ENCODE data around the gene TSSK2.
"Not testable (repeated sequence)": the region's sequence is repeated elsewhere in the genome, so short reads cannot be mapped to it uniquely, and the experiment has no call there.

The TSSK2 gene

DNA sequence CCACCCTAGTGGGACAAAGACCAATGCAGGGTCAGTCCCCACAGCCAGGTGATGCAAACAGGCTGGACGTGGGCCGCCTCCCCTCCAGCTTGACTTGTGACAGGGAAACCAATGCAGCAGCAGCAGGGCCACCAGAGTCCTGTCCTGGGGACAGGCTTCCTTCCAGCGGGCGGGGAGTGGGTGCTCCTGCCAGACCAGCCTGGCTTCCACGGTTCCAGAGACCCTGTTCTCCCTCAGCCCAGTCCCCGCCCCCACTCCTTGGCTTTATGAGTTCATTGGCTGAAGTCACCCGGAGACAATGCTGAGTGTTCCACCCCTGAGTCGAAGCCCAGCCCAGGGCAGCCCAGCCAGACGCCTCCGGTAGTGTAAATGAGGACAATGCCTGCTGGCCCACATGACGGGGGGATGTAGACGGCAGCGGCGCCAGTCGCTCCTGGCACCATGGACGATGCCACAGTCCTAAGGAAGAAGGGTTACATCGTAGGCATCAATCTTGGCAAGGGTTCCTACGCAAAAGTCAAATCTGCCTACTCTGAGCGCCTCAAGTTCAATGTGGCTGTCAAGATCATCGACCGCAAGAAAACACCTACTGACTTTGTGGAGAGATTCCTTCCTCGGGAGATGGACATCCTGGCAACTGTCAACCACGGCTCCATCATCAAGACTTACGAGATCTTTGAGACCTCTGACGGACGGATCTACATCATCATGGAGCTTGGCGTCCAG, at the start of gene TSSK2:
Gene TSSK2, plus strand, starts transcription at position 350 of the 726 bp plus-strand sequence. Its CDS starts 92 bp downstream, at position 442.
- no peak for DNase-seq (ENCODE audit: low read depth)

GRCh38 chr22:19081351-19081750, 49.8 kb upstream of the TSSK2 start:
- no peak for DNase-seq (ENCODE audit: low read depth)

DNA sequence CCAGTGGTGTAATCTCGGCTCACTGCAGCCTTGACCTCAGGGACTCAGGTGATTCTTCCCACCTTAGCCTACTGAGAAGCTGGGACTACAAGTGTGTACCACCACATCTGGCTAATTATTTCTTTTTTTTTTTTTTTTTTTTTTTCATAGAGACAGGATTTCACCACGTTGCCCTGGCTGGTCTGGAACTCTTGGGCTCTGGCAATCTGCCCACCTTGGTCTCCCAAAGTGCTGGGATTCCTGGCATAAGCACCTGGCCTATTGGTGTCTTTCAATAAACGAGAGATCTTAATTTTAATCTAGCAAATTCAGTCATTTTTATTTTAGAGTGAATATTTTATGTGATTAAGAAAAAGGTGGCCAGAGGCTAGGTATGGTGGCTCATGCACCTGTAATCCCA, 49.0 kb upstream of the TSSK2 start:
- DNase-seq (ENCODE audit: low read depth), result no peak

DNA sequence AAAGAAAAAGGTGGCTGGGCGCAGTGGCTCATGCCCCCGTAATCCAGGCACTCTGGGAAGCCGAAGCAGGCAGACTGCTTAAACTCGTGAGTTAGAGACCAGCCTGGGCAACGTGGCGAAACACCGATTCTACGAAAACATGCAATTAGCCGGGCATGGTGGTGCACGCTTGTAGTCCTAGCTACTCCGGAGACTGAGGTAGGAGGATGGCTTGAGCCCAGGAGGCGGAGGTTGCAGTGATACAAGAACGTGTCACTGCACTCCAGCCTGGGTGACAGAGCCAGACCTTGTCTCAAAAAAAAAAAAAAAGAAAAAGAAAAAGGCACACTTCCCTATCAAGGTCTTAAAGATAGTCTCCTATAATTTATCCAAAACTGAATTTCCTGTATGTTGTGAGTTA, 48.3 kb upstream of the TSSK2 start:
- DNase-seq (ENCODE audit: low read depth), result no peak

GRCh38 chr22:19084126-19084525, 47.0 kb upstream of the TSSK2 start:
- not testable (repeated sequence) for DNase-seq (ENCODE audit: low read depth)

GRCh38 chr22:19084586-19084985, 46.5 kb upstream of the TSSK2 start:
- not testable (repeated sequence) for DNase-seq (ENCODE audit: low read depth)

DNA sequence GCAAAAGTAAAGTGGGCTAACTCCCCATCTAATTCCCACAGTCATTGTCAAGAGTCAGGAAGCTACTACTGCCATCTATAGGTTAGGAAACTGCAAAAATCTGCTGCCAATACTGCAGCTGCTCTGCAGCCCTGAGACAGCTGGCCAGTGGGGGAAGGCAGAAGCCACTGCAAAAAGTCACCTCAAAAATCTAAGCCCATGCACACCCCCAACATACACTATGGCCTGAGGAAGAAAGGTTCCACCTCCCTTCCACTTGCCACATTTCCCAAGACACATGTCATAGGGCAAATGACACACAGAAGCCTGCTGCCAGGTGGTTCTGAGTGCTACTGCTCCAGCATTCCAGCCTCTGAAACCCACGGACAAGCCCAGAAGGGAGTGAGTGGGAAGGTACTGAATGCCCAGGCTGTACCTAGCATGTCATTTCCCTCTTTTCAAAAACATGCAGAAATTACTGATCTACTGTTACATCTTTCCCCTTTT, 45.8 kb upstream of the TSSK2 start:
- DNase-seq (ENCODE audit: low read depth), result no peak

DNA sequence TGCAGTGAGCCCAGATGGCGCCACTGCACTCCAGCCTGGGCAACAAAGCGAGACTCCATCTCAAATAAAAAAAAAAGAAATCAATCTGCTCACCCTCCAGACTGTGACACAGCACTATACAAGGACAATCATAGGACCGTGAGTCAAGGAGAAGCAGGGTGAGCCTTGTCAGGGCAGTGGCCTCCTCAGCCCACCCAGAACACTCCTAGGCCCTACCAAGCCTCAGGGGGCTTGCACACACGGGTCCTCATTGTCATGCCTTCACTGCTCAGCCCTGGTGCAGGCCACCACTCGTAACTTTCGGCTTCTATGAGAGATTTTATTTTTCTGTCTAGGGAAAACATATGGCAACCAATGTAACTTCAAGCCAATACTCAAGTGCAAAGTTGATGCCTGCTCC, 44.7 kb upstream of the TSSK2 start:
- DNase-seq (ENCODE audit: low read depth), result no peak

DNA sequence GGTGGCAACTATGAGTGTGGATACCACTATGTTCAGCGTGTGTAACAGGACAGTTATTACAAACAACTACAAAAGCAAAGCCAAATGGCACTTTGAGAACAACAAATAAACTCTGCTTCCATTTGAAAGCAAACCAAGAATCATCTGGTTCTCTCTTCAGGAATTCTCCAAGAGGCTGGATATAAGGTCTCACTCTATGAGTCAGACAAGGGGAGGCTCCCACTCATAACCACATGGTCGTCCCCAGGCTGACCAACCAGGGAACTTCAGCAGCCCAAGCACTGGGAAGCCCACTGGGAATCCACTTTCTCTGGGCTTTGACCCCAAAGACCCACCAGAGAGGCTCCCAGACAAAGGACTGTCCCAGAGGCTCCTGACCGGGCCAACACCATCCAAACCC, 44.2 kb upstream of the TSSK2 start:
- DNase-seq (ENCODE audit: low read depth), result no peak

- DNase-seq (ENCODE audit: low read depth), result no peak
Observed at GRCh38 chr22:19088866-19089595, 42.1 kb upstream of the TSSK2 start.

DNA sequence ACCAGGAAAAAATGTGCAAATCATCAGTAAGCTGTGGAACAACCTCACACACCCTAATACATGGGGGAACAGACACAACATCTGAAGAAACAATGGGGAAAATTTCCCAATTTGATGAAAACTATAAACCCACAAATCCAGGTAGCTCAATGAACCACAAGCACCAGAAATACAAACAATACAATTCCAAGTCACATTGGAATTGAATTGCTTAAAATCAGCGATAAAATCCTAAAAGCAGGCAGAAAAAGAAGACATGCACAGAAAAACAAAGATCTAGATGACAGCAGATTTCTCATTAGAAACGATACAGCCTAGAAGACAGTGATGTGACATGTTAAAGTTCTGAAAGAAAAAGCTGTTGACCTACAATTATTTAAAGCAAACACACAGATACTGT, 40.9 kb upstream of the TSSK2 start:
- no peak for DNase-seq (ENCODE audit: low read depth)

- DNase-seq (ENCODE audit: low read depth), result no peak
Observed at GRCh38 chr22:19090586-19091127, 40.5 kb upstream of the TSSK2 start.

- DNase-seq (ENCODE audit: low read depth), result no peak
Observed at GRCh38 chr22:19092725-19093124, 38.4 kb upstream of the TSSK2 start.

- no peak for DNase-seq (ENCODE audit: low read depth)
Observed at GRCh38 chr22:19094393-19094997, 36.6 kb upstream of the TSSK2 start.

DNA sequence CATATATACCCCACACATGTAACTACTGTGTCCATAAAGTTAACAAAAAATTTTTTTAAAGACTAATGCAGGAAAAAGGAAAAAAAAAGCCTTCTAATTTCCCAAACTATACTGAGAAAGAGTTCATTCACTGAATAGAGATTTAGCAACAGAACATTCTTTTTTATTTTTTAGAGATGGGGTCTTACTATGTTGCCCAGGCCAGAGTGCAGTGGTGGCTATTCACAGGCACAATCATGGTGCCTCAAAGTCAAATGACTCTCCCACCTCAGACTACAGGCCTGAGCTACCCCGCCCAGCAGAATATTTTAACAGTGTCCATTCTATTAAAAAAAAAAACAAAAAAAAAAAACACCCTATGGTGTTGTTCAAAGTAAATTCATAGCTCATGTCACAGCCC, 34.6 kb upstream of the TSSK2 start:
- no peak for DNase-seq (ENCODE audit: low read depth)

DNA sequence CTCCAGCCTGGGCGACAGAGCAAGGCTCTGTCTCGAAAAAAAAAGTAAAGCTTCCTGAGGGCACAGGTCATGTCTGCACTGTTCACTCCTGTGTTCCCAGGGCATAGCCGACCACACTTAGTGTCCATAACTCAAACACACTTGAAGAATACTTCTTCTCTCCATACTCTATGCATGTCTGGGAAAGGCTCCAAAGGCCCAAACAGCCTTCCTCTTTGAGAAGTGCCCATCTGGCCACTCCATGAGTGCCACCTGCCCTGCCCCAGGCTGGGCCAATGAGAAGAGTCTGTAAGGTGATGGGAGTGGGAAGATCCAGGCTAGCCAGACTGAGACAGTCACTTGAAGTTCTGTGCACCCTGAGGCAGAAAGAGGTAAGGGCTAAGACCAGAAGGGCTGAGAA, 33.6 kb upstream of the TSSK2 start:
- no peak for DNase-seq (ENCODE audit: low read depth)

- no peak for DNase-seq (ENCODE audit: low read depth)
Observed at GRCh38 chr22:19098157-19098556, 33.0 kb upstream of the TSSK2 start.

DNA sequence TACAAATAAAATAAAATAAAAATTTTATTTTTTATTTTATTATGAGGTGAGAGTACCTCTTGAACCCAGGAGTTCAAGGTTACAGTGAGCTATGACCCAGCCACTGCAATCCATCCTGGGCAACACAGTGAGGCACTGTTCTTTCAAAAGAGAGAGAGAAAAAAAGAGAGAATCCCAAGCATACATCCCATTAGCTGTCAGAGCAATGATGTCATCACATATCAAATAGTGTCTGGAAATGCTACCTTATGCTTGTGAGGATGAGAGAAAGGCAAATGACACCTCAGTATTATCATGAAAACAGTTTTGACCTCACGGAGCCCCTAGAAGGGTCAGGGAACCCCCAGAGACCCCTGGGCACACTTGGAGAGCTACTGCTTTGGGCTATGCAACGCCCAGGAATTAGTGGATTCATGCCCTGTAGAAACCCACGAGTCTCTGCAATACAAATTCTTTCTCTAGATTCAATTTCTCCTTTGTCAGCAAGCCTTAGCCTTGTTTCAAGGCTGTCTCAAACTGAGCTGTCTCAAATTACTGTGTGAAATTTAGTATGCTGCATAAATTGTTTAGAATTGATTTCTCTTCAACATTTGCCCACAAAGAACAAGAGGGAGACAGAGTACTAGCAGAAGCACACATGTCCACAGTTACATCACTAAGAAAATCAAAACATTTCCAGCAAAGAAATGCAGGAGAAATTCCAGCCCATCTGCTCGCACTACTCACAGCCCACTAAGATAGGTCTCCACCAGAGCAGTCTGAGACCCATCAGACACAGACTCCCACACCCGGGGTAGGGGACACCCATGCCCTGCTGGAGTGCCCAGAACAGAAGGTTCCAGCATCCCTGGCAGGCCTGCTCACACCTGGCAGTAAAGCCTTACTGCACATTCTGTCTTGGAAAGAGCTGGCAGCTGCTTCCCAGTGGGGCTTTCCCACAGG, 27.0 kb upstream of the TSSK2 start:
- DNase-seq (ENCODE audit: low read depth), result no peak

- DNase-seq (ENCODE audit: low read depth), result no peak
Observed at GRCh38 chr22:19105456-19105855, 25.7 kb upstream of the TSSK2 start.

DNA sequence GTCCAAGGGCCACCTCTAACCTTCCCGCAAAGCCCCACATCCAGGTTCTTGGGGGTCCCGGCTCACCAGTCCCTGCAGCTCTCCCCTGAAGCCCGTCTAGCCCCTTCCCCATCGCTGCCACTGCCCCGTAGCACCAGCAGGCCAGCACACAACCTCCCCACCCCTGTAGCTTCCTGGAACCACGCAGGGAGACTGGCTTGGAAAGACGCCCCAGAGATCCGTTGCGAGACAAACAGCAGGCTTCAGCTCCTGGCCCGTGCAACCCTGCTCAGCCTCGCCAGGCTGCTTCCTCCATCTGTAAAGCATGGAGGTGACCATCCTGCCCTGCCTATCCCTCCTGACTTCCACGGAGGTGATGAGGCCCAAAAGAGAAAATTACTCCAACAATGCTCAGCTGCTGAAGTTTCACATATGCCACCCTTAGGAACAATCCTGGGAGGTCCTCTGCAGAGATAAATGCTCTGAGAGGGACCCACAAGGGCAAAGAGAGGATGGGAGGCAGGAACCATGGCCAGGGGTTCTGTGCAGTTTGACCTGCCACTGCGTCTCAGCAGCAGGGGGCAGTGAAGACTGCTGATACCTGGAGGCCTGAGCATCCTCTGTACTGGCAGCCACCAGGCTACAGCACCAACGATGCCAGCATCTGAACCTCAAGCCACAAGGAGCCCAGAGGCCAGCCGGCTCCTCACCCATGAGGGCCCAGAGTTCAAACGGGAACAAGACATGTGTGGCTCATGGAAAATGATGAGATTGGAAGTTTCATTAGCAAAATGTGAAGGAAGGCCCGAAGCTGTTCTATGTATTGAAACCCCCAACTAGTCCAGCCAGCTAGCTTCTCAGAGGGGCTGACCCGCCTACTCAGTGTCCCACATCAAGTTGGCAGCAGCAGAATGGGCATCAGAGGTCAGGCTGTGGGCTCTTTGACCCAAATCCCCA, 25.0 kb upstream of the TSSK2 start:
- DNase-seq (ENCODE audit: low read depth), result no peak
